Muscle layer of duodenum (tissue), 2 donors: Measurements from ENCODE around the gene ABCC3.

ENCODE experiments used
- H3K27ac ChIP-seq: one replicate; pipeline ENCODE4 v1.7.0; 2013; ENCODE audit warnings: mild to moderate bottlenecking, low read length
- H3K27me3 ChIP-seq: one replicate; pipeline ENCODE4 v1.7.0; 2013; ENCODE audit warnings: low read depth, mild to moderate bottlenecking, control low read depth, low read length
- H3K36me3 ChIP-seq, 2 donors: one replicate each; pipeline ENCODE4 v1.7.0; 2013; ENCODE audit warnings: low read length in 2 of 2, control low read depth in 1 of 2, mild to moderate bottlenecking in 1 of 2; ENCODE audit not compliant: insufficient read depth in 2 of 2, control insufficient read depth in 1 of 2
- H3K4me1 ChIP-seq, 2 donors: one replicate each; pipeline ENCODE4 v1.7.0; 2013; ENCODE audit warnings: low read length in 2 of 2, mild to moderate bottlenecking in 2 of 2, control low read depth in 1 of 2, moderate library complexity in 1 of 2; ENCODE audit not compliant: insufficient read depth in 2 of 2, control insufficient read depth in 1 of 2
- H3K4me3 ChIP-seq, 2 donors: one replicate each; pipeline ENCODE4 v1.7.0; 2013; ENCODE audit warnings: low read length in 2 of 2, low read depth in 1 of 2, mild to moderate bottlenecking in 1 of 2
- H3K9me3 ChIP-seq, 2 donors: one replicate each; pipeline ENCODE4 v1.7.0; 2013; ENCODE audit warnings: low read length in 2 of 2, control low read depth in 1 of 2, mild to moderate bottlenecking in 1 of 2; ENCODE audit not compliant: control insufficient read depth in 1 of 2
- donor health status: healthy.

Gene ABCC3

DNA sequence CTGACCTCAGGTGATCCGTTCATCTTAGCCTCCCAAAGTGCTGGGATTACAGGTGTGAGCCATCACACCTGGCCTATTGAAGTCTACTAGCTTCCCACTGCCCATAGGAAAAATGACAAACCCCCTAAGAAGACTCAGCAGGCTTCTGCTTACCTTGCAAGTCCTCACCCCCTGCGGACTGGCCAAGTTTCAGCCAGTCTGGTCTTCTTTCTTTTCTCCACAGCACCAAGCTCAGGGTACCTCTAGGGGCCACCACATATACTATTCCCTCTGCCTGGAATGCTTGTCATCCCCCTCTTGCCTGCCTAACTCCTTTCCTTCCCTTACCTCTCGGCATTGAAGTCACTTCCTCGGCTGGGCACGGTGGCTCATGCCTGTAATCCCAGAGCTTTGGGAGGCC is 31.2 kb downstream of the ABCC3 start:
- H3K36me3 ChIP-seq: no peaks in the 10 kb centered on the region
- no peaks in the 10 kb centered on the region for H3K27me3 ChIP-seq
- peaks cover 14 to 15% of the 10 kb centered on the region in 2 donors for H3K4me1 ChIP-seq
- no peaks in the 10 kb centered on the region for H3K9me3 ChIP-seq
- no peak overlapping the region for H3K4me3 ChIP-seq
- H3K27ac ChIP-seq: no peak overlapping the region

- H3K27ac ChIP-seq: no peak overlapping the region
- no peak overlapping the region for H3K4me3 ChIP-seq
- no peaks in the 10 kb centered on the region for H3K36me3 ChIP-seq
- no peaks in the 10 kb centered on the region for H3K9me3 ChIP-seq
- no peaks in the 10 kb centered on the region for H3K27me3 ChIP-seq
- peaks cover 9 to 10% of the 10 kb centered on the region in 2 donors for H3K4me1 ChIP-seq
Observed at GRCh38 chr17:50666316-50666715, 31.6 kb downstream of the ABCC3 start.

GRCh38 chr17:50667259-50668024 is 32.8 kb downstream of the ABCC3 start:
- peaks cover 0 to 3% of the 10 kb centered on the region in 2 donors for H3K4me1 ChIP-seq
- H3K27me3 ChIP-seq: no peaks in the 10 kb centered on the region
- no peak overlapping the region for H3K4me3 ChIP-seq
- H3K9me3 ChIP-seq: no peaks in the 10 kb centered on the region
- H3K27ac ChIP-seq: no peak overlapping the region
- no peaks in the 10 kb centered on the region for H3K36me3 ChIP-seq

DNA sequence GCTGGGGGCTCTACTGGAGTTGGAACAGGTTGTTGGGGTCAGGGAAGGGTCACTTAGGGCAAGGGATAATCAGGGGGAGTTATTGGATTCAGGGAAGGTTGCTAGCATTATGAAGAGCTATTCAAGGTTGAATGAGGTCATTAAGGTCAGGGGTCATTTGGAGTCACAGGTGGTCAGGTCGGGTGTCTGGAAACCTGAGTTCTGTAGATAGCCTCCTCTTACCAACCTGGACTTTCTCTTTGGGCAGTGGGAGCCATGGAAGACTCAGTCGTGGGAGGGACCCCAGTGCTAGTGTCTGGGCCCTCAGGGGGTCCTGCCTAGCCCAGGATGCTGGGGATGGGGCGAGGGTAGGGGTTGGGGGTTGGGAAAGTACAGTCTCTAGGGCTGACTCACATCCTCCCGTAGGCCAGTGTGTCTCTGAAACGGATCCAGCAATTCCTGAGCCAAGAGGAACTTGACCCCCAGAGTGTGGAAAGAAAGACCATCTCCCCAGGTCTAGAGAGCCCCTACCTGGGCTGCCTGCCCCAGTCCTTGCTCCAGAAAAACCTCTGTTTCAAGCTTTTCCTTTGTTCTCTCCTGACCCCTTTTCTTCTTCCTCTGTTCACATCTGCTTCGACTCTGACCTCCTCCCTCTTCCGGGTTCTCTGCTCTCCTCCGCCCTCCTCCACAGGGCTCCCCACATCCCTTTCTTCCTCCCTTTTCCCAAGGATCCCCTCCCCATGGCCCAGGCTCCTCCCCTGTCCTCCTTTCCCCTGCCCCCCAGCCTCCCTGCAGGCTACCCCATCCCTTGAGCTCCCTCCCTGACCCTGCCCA is 33.5 kb downstream of the ABCC3 start:
- Histone ChIP-seq H3K36me3 (no peaks in the 10 kb centered on the region), H3K9me3 (no peaks in the 10 kb centered on the region), H3K4me1 (peaks cover 0 to 3% of the 10 kb centered on the region in 2 donors), H3K27ac (no peak overlapping the region), H3K27me3 (no peaks in the 10 kb centered on the region), H3K4me3 (no peak overlapping the region)

- Histone ChIP-seq H3K4me1 (peaks cover 0 to 3% of the 10 kb centered on the region in 2 donors), H3K9me3 (no peaks in the 10 kb centered on the region), H3K27ac (no peak overlapping the region), H3K4me3 (no peak overlapping the region), H3K27me3 (no peaks in the 10 kb centered on the region), H3K36me3 (no peaks in the 10 kb centered on the region)
Observed at GRCh38 chr17:50668838-50669581, 34.3 kb downstream of the ABCC3 start.

- Histone ChIP-seq H3K9me3 (no peaks in the 10 kb centered on the region), H3K36me3 (no peaks in the 10 kb centered on the region), H3K4me3 (no peak overlapping the region), H3K27me3 (no peaks in the 10 kb centered on the region), H3K4me1 (peaks cover 0 to 3% of the 10 kb centered on the region in 2 donors), H3K27ac (no peak overlapping the region)
Observed at GRCh38 chr17:50672071-50672470, 37.4 kb downstream of the ABCC3 start.

- no peak overlapping the region for H3K27ac ChIP-seq
Observed at GRCh38 chr17:50672831-50673551, 38.3 kb downstream of the ABCC3 start.

GRCh38 chr17:50675190-50675589 is 40.5 kb downstream of the ABCC3 start:
- no peaks in the 10 kb centered on the region for H3K27me3 ChIP-seq
- H3K4me3 ChIP-seq: no peak overlapping the region
- no peaks in the 10 kb centered on the region for H3K4me1 ChIP-seq
- H3K36me3 ChIP-seq: no peaks in the 10 kb centered on the region
- H3K27ac ChIP-seq: no peak overlapping the region
- no peaks in the 10 kb centered on the region for H3K9me3 ChIP-seq

More at GRCh38 chr17:50672831-50673551, 38.3 kb downstream of the ABCC3 start:
- no peaks in the 10 kb centered on the region for H3K36me3 ChIP-seq
- H3K4me3 ChIP-seq: no peak overlapping the region
- H3K9me3 ChIP-seq: no peaks in the 10 kb centered on the region
- H3K4me1 ChIP-seq: peaks cover 0 to 1% of the 10 kb centered on the region in 2 donors
- H3K27me3 ChIP-seq: no peaks in the 10 kb centered on the region

GRCh38 chr17:50675627-50676026 is 40.9 kb downstream of the ABCC3 start:
- no peak overlapping the region for H3K27ac ChIP-seq

GRCh38 chr17:50676065-50676975 is 41.6 kb downstream of the ABCC3 start:
- H3K36me3 ChIP-seq: no peaks in the 10 kb centered on the region
- peaks cover 0 to 4% of the 10 kb centered on the region in 2 donors for H3K4me1 ChIP-seq
- no peak overlapping the region for H3K4me3 ChIP-seq
- H3K9me3 ChIP-seq: no peaks in the 10 kb centered on the region
- H3K27me3 ChIP-seq: no peaks in the 10 kb centered on the region
- no peak overlapping the region for H3K27ac ChIP-seq

More at GRCh38 chr17:50675627-50676026, 40.9 kb downstream of the ABCC3 start:
- Histone ChIP-seq H3K4me1 (no peaks in the 10 kb centered on the region), H3K36me3 (no peaks in the 10 kb centered on the region), H3K9me3 (no peaks in the 10 kb centered on the region), H3K27me3 (no peaks in the 10 kb centered on the region), H3K4me3 (no peak overlapping the region)
